ENCODE data around the gene FSTL5. TPM values are rescaled to one million over a fixed set of nuclear protein-coding genes. Genes with fewer than 3 reads are reported as not detected.

FSTL5 gene
- total and polyA plus RNA-seq, 2 of the 8 experiments (the other 6 are each of a cell fraction or from before 2014, with no cell fraction given), result 0.09 to 0.32 TPM

DNA sequence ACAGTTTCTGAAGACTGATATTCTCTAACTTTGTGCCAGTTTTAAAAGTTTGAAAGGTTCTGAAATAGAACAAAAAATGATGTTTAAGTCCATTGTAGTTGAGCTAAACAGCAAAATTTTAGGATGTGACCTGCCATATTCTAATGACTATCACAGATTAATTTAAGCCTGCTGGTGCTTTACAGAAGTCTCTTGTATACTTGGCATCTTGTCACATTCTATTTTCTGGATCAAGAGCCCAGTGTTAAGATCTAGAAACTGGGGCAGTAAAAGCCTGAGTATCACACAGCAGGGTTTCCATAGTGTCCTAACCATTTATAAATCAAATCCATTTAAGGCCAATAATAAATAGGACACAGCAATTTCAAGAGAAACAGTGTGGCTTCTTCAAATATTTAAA lies 12.4 kb downstream of the FSTL5 start (continued):
- TF ChIP-seq PHF8 (conservative IDR thresholded peaks at IDR 0.05; ENCODE audit: low read depth, low read length) (no peak), SIRT6 (IDR thresholded peaks at IDR 0.05; ENCODE audit: low read length) (no peak), BRCA1 (IDR thresholded peaks at IDR 0.05; ENCODE audit: low read depth, low read length) (no peak), CBX5 (IDR thresholded peaks at IDR 0.05; ENCODE audit: low read depth, low read length) (no peak), EP300 (IDR thresholded peaks at IDR 0.05; ENCODE audit: borderline replicate concordance in 1 of 2, low read depth in 2 of 2, low read length in 2 of 2) (no peak), TAF1 (IDR thresholded peaks at IDR 0.05; ENCODE audit: low read depth, low read length) (no peak), TCF12 (IDR thresholded peaks at IDR 0.05; ENCODE audit: low read depth, low read length) (no peak), BCL11A (IDR thresholded peaks at IDR 0.05; ENCODE audit: low read depth in 2 of 2, low read length in 2 of 2) (no peak), MAFK (IDR thresholded peaks at IDR 0.05; ENCODE audit: low read depth, low read length) (no peak), KDM1A (IDR thresholded peaks at IDR 0.05; ENCODE audit: borderline replicate concordance, low read length) (no peak), GABPA (IDR thresholded peaks at IDR 0.05; ENCODE audit: borderline replicate concordance, insufficient read depth, low read length) (no peak), FOSL1 (IDR thresholded peaks at IDR 0.05; ENCODE audit: insufficient read depth, low read depth, low read length) (no peak), POLR2A (IDR thresholded peaks at IDR 0.05; ENCODE audit: control extremely low read depth in 1 of 2, low read depth in 2 of 2, low read length in 2 of 2) (no peak), TEAD4 (IDR thresholded peaks at IDR 0.05; ENCODE audit: low read depth, low read length) (no peak), CREB1 (IDR thresholded peaks at IDR 0.05) (no peak), HDAC2 (IDR thresholded peaks at IDR 0.05; ENCODE audit: borderline replicate concordance in 1 of 2, low read depth in 2 of 2, low read length in 2 of 2) (no peak)
- TF ChIP-seq, protein P1, sequence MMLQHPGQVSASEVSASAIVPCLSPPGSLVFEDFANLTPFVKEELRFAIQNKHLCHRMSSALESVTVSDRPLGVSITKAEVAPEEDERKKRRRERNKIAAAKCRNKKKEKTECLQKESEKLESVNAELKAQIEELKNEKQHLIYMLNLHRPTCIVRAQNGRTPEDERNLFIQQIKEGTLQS (IDR thresholded peaks at IDR 0.05; ENCODE audit: insufficient read depth, low read depth, low read length), result no peak
- TF ChIP-seq, protein P2, sequence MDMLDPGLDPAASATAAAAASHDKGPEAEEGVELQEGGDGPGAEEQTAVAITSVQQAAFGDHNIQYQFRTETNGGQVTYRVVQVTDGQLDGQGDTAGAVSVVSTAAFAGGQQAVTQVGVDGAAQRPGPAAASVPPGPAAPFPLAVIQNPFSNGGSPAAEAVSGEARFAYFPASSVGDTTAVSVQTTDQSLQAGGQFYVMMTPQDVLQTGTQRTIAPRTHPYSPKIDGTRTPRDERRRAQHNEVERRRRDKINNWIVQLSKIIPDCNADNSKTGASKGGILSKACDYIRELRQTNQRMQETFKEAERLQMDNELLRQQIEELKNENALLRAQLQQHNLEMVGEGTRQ (IDR thresholded peaks at IDR 0.05; ENCODE audit: low read length), result no peak

All from H1 (cell line).